ENCODE data around the gene DQX1. TPM values are rescaled to one million over a fixed set of nuclear protein-coding genes. Genes with fewer than 3 reads are reported as not detected.

The DQX1 gene
- polyA plus RNA-seq, 1 donor from 2014 or later = 0.59 TPM

DNA sequence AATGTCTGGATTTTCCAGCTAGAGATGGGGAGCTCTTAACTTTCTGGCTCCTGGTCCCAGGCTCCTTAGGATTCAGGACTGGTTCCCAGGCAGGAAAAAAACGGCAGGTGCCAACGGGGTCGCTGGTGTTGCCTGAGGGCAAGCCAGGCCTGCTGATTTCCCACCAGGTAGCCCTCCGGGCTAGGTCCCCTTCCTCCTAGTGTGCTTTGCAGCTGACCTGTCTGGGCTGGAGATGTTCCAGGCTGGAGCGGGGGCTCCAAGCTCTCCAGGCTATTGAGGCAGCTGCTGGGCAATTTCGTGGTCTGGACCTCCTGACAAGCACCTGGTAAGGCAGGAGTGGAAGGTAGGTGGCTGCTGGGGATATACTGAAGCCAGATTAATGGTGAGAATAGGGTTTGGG is 51.5 kb downstream of the DQX1 start:
- Histone ChIP-seq H3K9me3 (ENCODE audit: low read length) (no peaks in the 10 kb centered on the region), H3F3A (ENCODE audit: insufficient read depth, low read length, poor library complexity, severe bottlenecking) (peaks cover 3% of the 10 kb centered on the region), H3K79me2 (replicated peaks; ENCODE audit: insufficient read depth, low read length) (peaks cover 4% of the 10 kb centered on the region), H3K27me3 (ENCODE audit: insufficient read depth, low read depth, low read length) (no peaks in the 10 kb centered on the region), H4K20me1 (ENCODE audit: insufficient read depth) (no peaks in the 10 kb centered on the region), H3K4me3 (ENCODE audit: low read length) (no peak overlapping the region), H2AFZ (ENCODE audit: low read depth, low read length) (no peak overlapping the region), H3K4me2 (ENCODE audit: low read length) (no peak overlapping the region), H3K9ac (ENCODE audit: low read length) (no peak overlapping the region), H3K36me3 (ENCODE audit: insufficient read depth, low read length) (no peaks in the 10 kb centered on the region), H3K9me2 (ENCODE audit: insufficient read depth, low read length) (no peaks in the 10 kb centered on the region), H3K27ac (ENCODE audit: low read length) (no peak overlapping the region)
- no peak for TF ChIP-seq MXI1 (conservative IDR thresholded peaks at IDR 0.05; ENCODE audit: poor library complexity, severe bottlenecking)
- TF ChIP-seq SMC3 (conservative IDR thresholded peaks at IDR 0.05; ENCODE audit: poor library complexity) = no peak
- no peak for TF ChIP-seq POLR2AphosphoS5 (IDR thresholded peaks at IDR 0.05)
- TF ChIP-seq, protein P1, sequence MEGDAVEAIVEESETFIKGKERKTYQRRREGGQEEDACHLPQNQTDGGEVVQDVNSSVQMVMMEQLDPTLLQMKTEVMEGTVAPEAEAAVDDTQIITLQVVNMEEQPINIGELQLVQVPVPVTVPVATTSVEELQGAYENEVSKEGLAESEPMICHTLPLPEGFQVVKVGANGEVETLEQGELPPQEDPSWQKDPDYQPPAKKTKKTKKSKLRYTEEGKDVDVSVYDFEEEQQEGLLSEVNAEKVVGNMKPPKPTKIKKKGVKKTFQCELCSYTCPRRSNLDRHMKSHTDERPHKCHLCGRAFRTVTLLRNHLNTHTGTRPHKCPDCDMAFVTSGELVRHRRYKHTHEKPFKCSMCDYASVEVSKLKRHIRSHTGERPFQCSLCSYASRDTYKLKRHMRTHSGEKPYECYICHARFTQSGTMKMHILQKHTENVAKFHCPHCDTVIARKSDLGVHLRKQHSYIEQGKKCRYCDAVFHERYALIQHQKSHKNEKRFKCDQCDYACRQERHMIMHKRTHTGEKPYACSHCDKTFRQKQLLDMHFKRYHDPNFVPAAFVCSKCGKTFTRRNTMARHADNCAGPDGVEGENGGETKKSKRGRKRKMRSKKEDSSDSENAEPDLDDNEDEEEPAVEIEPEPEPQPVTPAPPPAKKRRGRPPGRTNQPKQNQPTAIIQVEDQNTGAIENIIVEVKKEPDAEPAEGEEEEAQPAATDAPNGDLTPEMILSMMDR (IDR thresholded peaks at IDR 0.05; ENCODE audit: poor library complexity, severe bottlenecking) = no peak
- no peak for TF ChIP-seq EZH2 (IDR thresholded peaks at IDR 0.05; ENCODE audit: borderline replicate concordance, insufficient read depth, low read length, poor library complexity, severe bottlenecking)
- TF ChIP-seq, protein P2, sequence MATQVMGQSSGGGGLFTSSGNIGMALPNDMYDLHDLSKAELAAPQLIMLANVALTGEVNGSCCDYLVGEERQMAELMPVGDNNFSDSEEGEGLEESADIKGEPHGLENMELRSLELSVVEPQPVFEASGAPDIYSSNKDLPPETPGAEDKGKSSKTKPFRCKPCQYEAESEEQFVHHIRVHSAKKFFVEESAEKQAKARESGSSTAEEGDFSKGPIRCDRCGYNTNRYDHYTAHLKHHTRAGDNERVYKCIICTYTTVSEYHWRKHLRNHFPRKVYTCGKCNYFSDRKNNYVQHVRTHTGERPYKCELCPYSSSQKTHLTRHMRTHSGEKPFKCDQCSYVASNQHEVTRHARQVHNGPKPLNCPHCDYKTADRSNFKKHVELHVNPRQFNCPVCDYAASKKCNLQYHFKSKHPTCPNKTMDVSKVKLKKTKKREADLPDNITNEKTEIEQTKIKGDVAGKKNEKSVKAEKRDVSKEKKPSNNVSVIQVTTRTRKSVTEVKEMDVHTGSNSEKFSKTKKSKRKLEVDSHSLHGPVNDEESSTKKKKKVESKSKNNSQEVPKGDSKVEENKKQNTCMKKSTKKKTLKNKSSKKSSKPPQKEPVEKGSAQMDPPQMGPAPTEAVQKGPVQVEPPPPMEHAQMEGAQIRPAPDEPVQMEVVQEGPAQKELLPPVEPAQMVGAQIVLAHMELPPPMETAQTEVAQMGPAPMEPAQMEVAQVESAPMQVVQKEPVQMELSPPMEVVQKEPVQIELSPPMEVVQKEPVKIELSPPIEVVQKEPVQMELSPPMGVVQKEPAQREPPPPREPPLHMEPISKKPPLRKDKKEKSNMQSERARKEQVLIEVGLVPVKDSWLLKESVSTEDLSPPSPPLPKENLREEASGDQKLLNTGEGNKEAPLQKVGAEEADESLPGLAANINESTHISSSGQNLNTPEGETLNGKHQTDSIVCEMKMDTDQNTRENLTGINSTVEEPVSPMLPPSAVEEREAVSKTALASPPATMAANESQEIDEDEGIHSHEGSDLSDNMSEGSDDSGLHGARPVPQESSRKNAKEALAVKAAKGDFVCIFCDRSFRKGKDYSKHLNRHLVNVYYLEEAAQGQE (IDR thresholded peaks at IDR 0.05; ENCODE audit: borderline replicate concordance) = no peak
- no peak for TF ChIP-seq RAD21 (conservative IDR thresholded peaks at IDR 0.05)
- TF ChIP-seq TAF1 (IDR thresholded peaks at IDR 0.05; ENCODE audit: low read depth) = no peak
- no peak for TF ChIP-seq EP300 (conservative IDR thresholded peaks at IDR 0.05; ENCODE audit: poor library complexity, severe bottlenecking)

DNA sequence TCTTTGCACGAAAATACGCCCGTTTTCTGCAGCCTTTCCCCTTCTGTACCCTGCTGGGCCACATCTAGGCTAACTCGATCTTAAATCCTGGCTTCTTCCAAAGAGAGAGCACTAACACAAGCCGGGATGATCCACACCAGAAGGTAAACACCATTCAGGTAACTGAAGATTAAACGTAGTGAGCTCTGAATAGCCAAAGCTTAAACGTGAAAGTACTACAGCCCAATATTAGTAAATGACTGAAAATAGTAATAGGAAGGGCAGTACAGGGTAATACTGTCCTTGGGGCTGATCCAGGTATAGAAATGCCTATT is 53.1 kb downstream of the DQX1 start:
- H4K20me1 ChIP-seq (ENCODE audit: insufficient read depth) = no peaks in the 10 kb centered on the region
- H3F3A ChIP-seq (ENCODE audit: insufficient read depth, low read length, poor library complexity, severe bottlenecking) = peaks cover 3% of the 10 kb centered on the region
- H2AFZ ChIP-seq (ENCODE audit: low read depth, low read length) = peak overlapping the region; percentile 99

More for the DNA sequence above, 53.1 kb downstream of the DQX1 start:
- Histone ChIP-seq H3K27ac (ENCODE audit: low read length) (peak overlapping the region; percentile 94), H3K9me3 (ENCODE audit: low read length) (no peaks in the 10 kb centered on the region), H3K79me2 (replicated peaks; ENCODE audit: insufficient read depth, low read length) (no peaks in the 10 kb centered on the region), H3K36me3 (ENCODE audit: insufficient read depth, low read length) (no peaks in the 10 kb centered on the region), H3K9ac (ENCODE audit: low read length) (peak overlapping the region; percentile 84), H3K4me3 (ENCODE audit: low read length) (peak overlapping the region; percentile 83), H3K9me2 (ENCODE audit: insufficient read depth, low read length) (no peaks in the 10 kb centered on the region), H3K27me3 (ENCODE audit: insufficient read depth, low read depth, low read length) (no peaks in the 10 kb centered on the region), H3K4me2 (ENCODE audit: low read length) (peak overlapping the region; percentile 68)
- no peak for TF ChIP-seq RAD21 (conservative IDR thresholded peaks at IDR 0.05)
- TF ChIP-seq TAF1 (IDR thresholded peaks at IDR 0.05; ENCODE audit: low read depth) = no peak
- TF ChIP-seq, protein P1 (IDR thresholded peaks at IDR 0.05; ENCODE audit: poor library complexity, severe bottlenecking) = no peak
- TF ChIP-seq EZH2 (IDR thresholded peaks at IDR 0.05; ENCODE audit: borderline replicate concordance, insufficient read depth, low read length, poor library complexity, severe bottlenecking) = no peak
- no peak for TF ChIP-seq POLR2AphosphoS5 (IDR thresholded peaks at IDR 0.05)
- no peak for TF ChIP-seq MXI1 (conservative IDR thresholded peaks at IDR 0.05; ENCODE audit: poor library complexity, severe bottlenecking)
- no peak for TF ChIP-seq EP300 (conservative IDR thresholded peaks at IDR 0.05; ENCODE audit: poor library complexity, severe bottlenecking)
- TF ChIP-seq SMC3 (conservative IDR thresholded peaks at IDR 0.05; ENCODE audit: poor library complexity) = no peak
- TF ChIP-seq, protein P2 (IDR thresholded peaks at IDR 0.05; ENCODE audit: borderline replicate concordance) = no peak
